ENCODE data around the gene ELF2. TPM values are rescaled to one million over a fixed set of nuclear protein-coding genes. Genes with fewer than 3 reads are reported as not detected.

The ELF2 gene
- total RNA-seq, 1 experiment from 2014 or later, result 21.9 TPM

DNA sequence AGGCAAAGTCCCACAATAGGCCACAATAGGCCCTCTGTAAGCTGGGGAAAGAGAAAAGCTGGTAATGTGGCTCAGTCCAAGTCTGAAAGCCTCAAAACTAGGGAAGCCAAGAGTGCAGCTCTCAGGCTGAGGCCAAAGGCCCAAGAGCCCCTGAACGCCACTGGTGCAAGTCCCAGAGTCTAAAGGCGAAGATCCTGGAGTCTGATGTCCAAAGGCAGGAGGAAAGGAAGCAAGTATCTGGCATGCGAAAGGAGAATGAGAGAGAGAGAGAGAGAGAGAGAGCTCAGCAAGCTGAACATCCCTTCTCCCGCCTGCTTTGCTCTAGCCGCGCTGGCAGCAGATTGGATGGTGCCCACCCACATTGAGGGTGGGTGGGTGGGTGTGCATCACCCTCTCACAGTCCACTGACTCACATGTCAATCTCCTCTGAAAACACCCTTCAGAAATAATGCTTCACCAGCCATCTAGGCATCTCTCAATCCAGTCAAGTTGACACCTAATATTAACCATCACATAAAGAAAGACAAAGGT, 30.9 kb upstream of the ELF2 start:
- no TSS peak for BruUV-seq (replicated peaks)
- intact Hi-C loops (cut with micrococcal nuclease; ENCODE audit: unreplicated experiment) (no loop called here), in situ Hi-C loops (cut with HindIII; ENCODE audit: low pct_unique_long_range_greater_than_20kb, low sequenced_read_pairs) (no loop called here)
- Histone ChIP-seq H3K4me3 (ENCODE audit: low read depth in 2 of 2, low read length in 2 of 2) (no peak overlapping the region), H3K9me3 (ENCODE audit: control insufficient read depth, insufficient read depth, low read depth, low read length) (no peaks in the 10 kb centered on the region), H3K27me3 (ENCODE audit: control insufficient read depth, insufficient read depth, low read length) (no peaks in the 10 kb centered on the region), H3K36me3 (ENCODE audit: control insufficient read depth, insufficient read depth, low read length) (no peaks in the 10 kb centered on the region), H3K27ac (ENCODE audit: low read length) (no peak overlapping the region), H3K4me1 (ENCODE audit: control insufficient read depth, insufficient read depth, low read length) (no peaks in the 10 kb centered on the region)
- DNase-seq (ENCODE audit: low read depth, low spot score), result no peak
- ATAC-seq, result no peak
- ChIA-PET POLR2A (no interaction called here), CTCF (no interaction called here)
- TF ChIP-seq POLR2AphosphoS5 (IDR thresholded peaks at IDR 0.05; ENCODE audit: low read depth, low read length) (no peak), SIN3A (IDR thresholded peaks at IDR 0.05; ENCODE audit: borderline replicate concordance, insufficient read depth, low read depth, low read length) (no peak), TCF7L2 (IDR thresholded peaks at IDR 0.05; ENCODE audit: low read depth, low read length) (no peak)
- TF ChIP-seq, protein P1, sequence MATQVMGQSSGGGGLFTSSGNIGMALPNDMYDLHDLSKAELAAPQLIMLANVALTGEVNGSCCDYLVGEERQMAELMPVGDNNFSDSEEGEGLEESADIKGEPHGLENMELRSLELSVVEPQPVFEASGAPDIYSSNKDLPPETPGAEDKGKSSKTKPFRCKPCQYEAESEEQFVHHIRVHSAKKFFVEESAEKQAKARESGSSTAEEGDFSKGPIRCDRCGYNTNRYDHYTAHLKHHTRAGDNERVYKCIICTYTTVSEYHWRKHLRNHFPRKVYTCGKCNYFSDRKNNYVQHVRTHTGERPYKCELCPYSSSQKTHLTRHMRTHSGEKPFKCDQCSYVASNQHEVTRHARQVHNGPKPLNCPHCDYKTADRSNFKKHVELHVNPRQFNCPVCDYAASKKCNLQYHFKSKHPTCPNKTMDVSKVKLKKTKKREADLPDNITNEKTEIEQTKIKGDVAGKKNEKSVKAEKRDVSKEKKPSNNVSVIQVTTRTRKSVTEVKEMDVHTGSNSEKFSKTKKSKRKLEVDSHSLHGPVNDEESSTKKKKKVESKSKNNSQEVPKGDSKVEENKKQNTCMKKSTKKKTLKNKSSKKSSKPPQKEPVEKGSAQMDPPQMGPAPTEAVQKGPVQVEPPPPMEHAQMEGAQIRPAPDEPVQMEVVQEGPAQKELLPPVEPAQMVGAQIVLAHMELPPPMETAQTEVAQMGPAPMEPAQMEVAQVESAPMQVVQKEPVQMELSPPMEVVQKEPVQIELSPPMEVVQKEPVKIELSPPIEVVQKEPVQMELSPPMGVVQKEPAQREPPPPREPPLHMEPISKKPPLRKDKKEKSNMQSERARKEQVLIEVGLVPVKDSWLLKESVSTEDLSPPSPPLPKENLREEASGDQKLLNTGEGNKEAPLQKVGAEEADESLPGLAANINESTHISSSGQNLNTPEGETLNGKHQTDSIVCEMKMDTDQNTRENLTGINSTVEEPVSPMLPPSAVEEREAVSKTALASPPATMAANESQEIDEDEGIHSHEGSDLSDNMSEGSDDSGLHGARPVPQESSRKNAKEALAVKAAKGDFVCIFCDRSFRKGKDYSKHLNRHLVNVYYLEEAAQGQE (IDR thresholded peaks at IDR 0.05; ENCODE audit: insufficient read depth in 1 of 2, low read depth in 2 of 2, low read length in 1 of 2), result no peak
- TF ChIP-seq, protein P2, sequence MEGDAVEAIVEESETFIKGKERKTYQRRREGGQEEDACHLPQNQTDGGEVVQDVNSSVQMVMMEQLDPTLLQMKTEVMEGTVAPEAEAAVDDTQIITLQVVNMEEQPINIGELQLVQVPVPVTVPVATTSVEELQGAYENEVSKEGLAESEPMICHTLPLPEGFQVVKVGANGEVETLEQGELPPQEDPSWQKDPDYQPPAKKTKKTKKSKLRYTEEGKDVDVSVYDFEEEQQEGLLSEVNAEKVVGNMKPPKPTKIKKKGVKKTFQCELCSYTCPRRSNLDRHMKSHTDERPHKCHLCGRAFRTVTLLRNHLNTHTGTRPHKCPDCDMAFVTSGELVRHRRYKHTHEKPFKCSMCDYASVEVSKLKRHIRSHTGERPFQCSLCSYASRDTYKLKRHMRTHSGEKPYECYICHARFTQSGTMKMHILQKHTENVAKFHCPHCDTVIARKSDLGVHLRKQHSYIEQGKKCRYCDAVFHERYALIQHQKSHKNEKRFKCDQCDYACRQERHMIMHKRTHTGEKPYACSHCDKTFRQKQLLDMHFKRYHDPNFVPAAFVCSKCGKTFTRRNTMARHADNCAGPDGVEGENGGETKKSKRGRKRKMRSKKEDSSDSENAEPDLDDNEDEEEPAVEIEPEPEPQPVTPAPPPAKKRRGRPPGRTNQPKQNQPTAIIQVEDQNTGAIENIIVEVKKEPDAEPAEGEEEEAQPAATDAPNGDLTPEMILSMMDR (IDR thresholded peaks at IDR 0.05), result no peak

GRCh38 chr4:139207247-139207646, 30.2 kb upstream of the ELF2 start:
- CTCF ChIA-PET, result no interaction called here
- intact Hi-C loops (cut with micrococcal nuclease; ENCODE audit: unreplicated experiment) (no loop called here), in situ Hi-C loops (cut with HindIII; ENCODE audit: low pct_unique_long_range_greater_than_20kb, low sequenced_read_pairs) (no loop called here)
- Histone ChIP-seq H3K27ac (ENCODE audit: low read length) (no peak overlapping the region), H3K36me3 (ENCODE audit: control insufficient read depth, insufficient read depth, low read length) (no peaks in the 10 kb centered on the region), H3K4me1 (ENCODE audit: control insufficient read depth, insufficient read depth, low read length) (no peaks in the 10 kb centered on the region), H3K27me3 (ENCODE audit: control insufficient read depth, insufficient read depth, low read length) (no peaks in the 10 kb centered on the region), H3K4me3 (ENCODE audit: low read depth in 2 of 2, low read length in 2 of 2) (no peak overlapping the region), H3K9me3 (ENCODE audit: control insufficient read depth, insufficient read depth, low read depth, low read length) (no peaks in the 10 kb centered on the region)
- BruUV-seq (replicated peaks), result no TSS peak
- TF ChIP-seq, protein P1 (IDR thresholded peaks at IDR 0.05; ENCODE audit: insufficient read depth in 1 of 2, low read depth in 2 of 2, low read length in 1 of 2), result no peak
- TF ChIP-seq, protein P2 (IDR thresholded peaks at IDR 0.05), result no peak
- TF ChIP-seq TCF7L2 (IDR thresholded peaks at IDR 0.05; ENCODE audit: low read depth, low read length) (no peak), SIN3A (IDR thresholded peaks at IDR 0.05; ENCODE audit: borderline replicate concordance, insufficient read depth, low read depth, low read length) (no peak), POLR2AphosphoS5 (IDR thresholded peaks at IDR 0.05; ENCODE audit: low read depth, low read length) (no peak)
- ATAC-seq (no peak), DNase-seq (ENCODE audit: low read depth, low spot score) (no peak)
- POLR2A ChIA-PET, result no interaction called here

Data from Panc1 (cell line).